ELR (cell line): ENCODE data around the gene NEDD4.
A peak's percentile ranks its signal among the peaks of the same experiment; 100 is the strongest.
"Not testable (repeated sequence)": the region's sequence is repeated elsewhere in the genome, so short reads cannot be mapped to it uniquely, and the experiment has no call there.

Experiments used
- DNase-seq: peaks from one replicate; pipeline ENCODE4 v3.0.0-alpha.2; 2015; ENCODE audit warnings: low read depth

NEDD4 gene

DNA sequence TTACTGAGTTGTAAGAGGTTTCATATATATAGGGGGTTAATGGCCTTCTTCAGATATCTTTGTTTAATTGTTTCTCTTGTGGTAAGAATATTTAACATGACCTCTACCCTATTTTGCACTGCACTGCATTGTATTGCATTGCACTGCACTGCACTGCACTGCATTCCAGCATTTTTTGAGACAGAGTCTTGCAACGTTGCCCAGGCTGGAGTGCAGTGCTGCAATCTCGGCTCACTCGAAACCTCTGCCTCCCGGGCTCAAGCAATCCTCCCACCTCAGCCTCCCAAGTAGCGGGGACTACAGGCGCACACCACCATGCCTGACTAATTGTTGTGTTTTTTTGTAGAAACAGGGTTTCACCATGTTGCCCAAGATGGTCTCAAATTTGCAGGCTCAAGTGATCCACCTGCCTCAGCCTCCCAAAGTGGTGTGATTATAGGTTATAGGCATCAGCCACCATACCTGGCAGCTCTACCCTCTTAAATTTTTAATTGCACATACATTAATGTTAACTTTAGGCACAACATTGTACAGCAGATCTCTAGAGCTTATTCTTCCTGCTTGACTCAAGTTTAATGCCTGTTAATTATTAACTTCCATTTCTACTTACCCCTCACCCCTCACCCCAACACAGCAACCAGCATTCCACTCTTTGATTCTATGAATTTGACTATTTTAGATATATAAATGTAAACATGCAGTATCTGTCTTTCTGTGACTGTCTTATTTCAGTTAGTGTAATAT is 38.4 kb downstream of the NEDD4 start:
- DNase-seq: no peak

DNA sequence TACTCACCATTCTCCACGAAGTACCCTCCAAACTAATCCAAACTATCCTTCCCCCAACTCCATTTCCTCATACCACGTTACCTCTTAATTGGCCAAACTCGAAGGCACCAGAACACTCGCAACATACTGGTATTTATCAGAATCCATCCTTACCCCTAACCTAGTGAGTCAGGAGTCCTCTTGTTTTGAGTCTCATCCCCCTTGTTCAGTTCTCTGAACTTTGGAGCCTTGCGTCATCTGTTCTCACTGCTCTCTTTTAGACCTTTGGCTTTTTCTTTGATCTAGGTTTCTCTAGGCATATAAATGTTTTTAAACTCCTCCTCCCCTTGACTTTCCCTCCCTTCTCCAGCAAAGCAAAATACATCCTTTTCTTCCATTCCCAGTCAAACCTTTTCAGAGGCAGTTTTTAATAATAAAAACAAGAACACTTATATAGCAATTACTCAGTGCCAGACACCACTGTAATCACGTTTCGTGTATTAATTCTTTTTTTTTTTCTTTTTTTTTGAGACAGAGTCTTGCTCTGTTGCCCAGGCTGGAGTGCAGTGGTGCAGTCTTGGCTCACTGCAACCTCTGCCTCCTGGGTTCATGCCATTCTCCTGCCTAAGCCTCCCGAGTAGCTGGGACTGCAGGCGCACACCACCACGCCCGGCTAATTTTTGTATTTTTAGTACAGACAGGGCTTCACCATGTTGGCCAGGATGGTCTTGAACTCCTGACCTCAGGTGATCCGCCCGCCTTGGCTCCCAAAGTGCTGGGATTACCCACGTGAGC is 40.7 kb downstream of the NEDD4 start:
- not testable (repeated sequence) for DNase-seq

DNA sequence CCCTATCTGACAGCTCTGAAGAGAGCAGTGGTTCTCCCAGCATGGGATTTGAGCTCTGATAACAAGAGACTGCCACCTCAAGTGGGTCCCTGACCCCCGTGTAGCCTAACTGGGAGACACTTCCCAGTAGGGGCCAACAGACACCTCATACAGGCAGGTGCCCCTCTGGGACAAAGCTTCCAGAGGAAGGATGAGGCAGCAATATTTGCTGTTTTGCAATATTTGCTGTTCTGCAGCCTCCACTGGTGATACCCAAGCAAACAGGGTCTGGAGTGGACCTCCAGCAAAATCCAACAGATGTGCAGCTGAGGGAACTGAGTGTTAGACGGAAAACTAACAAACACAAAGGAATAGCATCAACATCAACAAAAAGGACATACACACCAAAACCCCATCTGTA is 48.8 kb downstream of the NEDD4 start:
- not testable (repeated sequence) for DNase-seq

GRCh38 chr15:55942332-55942731 is 51.1 kb downstream of the NEDD4 start:
- no peak for DNase-seq

DNA sequence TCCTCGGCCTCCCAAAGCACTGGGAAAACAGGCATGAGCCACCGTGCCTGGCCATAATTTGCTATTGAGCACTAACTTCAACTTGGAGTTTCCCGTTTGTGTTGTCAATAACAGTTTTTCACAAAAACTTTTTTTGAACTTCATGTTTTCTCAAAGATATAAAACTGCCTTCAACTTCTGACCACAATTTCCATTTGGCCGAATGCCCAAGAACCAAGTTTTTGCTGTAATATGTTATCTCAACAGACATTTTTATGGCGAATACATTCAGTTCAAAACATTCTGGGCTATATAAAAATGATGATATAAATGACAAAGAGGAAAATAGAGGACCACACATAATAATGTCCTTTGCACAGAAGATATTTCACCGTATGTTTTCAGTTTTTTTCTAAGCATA is 56.4 kb downstream of the NEDD4 start:
- no peak for DNase-seq

DNA sequence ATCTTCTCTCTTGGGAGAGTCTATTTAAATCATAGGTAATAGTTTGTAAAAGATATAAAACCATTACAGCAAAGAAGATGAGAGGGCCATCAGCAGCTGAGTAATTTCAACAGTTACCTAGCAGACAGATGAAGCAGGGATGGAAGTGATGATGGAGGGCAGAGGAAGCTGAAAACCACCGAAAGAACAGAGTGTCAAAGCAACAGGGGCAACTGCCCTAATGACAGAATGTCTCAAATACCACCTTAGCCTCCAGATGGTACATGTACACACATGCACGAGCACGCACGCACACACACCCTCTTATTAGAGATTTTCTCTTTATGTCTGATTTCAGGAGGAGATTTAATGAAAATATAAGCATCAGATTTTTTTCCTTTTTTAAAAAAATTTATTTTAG is 64.5 kb downstream of the NEDD4 start:
- DNase-seq: no peak

DNA sequence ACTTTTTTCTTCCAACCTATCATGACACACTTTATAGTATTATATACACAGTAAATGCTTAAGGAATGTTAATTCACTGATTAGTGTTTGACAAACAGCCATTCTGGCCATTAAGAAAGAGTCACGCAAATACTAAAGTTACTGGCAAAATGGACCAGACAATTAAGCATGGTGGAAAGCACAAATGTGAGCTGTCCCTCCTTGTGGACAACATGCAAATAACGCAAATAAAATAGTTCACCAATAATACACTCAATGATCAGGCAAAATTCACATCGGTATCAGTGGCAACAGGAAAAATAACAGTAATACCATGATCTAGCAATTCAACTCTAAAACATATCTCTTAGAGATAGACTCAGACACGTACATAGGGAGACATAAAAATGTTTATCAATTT is 71.7 kb downstream of the NEDD4 start:
- DNase-seq: peak; percentile 32

- DNase-seq: peak; percentile 97
Observed at GRCh38 chr15:55917881-55918296, 75.5 kb downstream of the NEDD4 start.

GRCh38 chr15:55916666-55917409 is 76.6 kb downstream of the NEDD4 start:
- DNase-seq: peak; percentile 87

DNA sequence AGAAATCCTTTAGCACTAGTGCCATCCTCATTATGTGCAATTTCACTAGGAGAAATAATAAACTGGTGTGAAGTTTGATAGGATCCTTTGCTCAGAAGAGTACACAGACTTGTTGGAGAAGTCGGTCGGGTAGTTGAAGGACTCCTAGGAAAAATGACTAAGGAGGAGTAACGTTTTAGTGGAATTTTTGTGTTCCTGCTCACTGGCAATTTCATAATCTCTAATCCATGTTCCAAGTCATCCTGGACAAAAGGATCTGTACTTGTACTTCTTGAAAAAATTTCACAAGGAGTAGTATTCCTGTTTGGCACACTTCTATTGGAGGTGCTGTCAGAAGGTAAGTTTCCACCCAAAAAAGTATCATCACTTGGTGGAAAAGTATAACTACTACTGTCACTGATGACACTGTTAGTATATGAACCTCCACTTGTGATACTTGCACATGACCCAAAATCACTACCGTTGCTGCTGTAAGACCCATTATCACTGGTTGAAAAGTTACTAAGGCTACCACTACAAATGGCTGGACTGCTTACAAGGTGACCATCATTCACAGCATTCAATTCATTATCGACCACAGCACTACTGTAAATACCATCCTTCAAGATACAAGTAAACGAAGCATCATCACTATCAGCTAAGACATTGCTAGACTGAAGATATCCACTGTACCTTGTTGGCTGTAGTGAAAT is 77.4 kb downstream of the NEDD4 start:
- DNase-seq: peak; percentile 78

- DNase-seq: peak; percentile 68
Observed at GRCh38 chr15:55915221-55915620, 78.2 kb downstream of the NEDD4 start.

- DNase-seq: peak; percentile 68
Observed at GRCh38 chr15:55914446-55914845, 79.0 kb downstream of the NEDD4 start.

DNA sequence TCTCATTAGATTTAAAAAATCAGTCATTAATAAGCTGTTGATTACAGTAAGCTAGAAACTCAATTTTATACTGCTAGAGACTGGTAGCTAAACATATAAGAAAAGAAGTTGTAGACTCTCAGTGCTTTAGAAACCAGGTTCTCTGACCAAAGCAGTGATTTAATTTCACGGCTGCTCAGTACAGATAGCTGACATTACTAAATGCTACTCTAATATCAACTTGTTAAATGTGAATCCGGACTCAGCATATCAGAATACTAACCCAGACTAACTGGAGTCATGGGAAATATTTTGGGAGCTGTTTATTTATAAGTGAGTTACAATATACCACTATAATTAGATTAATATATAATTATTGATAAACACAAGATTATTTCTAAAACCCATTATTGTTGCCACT is 80.4 kb downstream of the NEDD4 start:
- DNase-seq: peak; percentile 42

- peak; percentile 85 for DNase-seq
Observed at GRCh38 chr15:55909036-55909811, 84.2 kb downstream of the NEDD4 start.

GRCh38 chr15:55907797-55908196 is 85.6 kb downstream of the NEDD4 start:
- DNase-seq: peak; percentile 99

DNA sequence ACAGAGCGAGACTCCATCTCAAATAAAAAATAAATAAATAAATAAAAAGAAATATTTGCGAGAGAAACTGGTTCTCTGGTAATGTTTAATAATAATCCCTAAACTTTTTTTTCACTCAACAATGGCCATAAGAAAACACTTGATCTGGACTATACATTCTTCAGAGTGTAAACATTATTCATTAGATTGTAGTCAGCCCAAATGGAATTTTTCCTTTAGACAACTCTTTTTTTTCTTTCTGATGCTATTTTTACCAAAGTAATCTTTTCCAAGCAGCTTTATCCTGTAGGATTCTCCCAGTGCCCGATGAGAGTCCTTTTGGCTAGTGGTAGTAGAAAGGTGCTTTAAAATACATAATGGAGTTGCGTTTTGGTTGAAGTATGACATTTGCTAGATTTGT is 90.4 kb downstream of the NEDD4 start:
- DNase-seq: peak; percentile 25

DNA sequence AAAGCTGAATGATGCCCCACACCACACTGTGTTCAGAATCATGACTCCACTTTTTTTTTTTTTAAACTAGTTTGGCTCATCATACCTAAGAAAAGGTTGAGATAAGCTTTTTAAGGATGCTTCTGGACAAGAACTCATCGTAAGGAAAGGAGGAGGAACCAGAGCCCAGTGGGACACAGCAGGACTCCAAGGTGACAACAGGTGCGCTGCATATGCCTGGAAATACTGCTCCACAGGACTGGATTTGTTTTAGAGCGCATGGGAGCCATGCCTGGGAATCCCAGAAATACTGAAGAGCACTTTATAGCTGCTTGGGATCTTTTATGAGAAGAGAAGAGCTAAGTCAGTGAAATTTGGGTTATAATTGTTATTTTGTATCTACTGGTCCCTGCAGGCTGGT is 93.4 kb downstream of the NEDD4 start:
- DNase-seq: no peak

GRCh38 chr15:55899537-55899936 is 93.9 kb downstream of the NEDD4 start:
- no peak for DNase-seq

DNA sequence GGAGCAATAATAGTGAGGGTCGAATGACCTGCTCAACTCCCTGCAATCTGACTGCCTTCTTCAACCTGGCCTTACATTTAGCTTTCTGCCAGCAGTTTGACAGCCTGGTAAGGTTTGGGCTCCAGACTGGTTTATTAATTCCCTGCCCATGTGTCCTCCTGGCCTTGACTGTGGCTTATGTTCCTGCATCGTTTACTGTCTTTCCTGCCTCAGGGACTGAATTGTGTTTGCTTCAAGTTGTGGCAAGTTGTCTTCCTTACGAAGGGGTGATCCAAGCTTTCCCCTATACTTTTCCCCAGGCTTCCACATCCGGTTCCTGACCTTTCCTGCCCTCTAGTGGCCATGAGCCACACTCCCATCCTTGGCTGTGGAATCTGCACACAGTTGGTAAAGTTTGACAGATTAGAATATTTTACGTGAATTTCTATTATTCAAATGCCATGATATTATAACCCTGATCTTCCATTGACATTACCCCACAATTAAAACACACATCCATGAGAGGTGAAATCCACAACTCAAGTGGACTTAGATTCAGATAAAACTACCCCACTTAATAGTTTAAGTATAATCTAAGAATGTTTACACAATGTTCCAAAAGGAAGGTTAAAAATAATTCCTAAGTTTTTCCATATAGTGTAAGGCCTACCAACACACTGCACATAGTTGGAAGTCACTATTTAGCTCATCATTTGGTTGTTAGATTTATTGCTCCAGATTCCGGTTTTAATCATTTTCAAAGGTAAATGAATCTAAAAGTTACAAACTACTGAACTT is 95.7 kb downstream of the NEDD4 start:
- peak; percentile 81 for DNase-seq

DNA sequence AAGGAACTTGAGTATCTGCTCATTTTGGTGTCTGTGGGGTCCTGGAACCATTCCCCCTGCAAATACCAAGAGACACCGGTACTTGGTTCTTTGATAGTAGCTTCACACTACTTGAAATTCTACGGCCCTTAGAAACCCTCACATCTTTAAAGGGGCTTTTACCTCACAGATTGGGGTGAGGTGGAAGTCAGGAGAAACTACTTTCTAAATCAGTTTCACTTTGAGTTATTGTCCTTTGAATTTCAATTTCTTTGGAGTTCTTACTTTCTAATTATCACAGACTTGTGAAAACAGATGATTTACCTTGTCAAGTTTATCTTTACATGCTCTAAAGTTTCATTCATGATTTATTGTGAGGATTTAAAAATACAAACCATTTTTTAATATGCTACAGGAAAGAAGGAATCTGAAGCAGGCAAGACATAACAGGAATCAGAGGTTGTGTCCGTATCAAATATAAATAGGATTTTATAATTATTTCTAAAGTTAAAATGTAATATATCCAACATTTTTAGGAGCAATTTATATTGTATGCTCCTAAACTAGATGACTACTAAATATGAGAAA is 98.9 kb downstream of the NEDD4 start:
- DNase-seq: no peak
